Upper lobe of left lung (tissue), 4 donors: ENCODE data around the gene KCNMB1.

Source experiments
- CTCF ChIP-seq, 6 experiments: fragments of 450-650 bp in 4 of 6; fragments of 200-600 bp in 2 of 6; sonication (generic) in 2 of 6; IDR thresholded peaks; one replicate each; pipeline ENCODE4 v1.5.1; 2016 to 2019; ENCODE audit warnings: antibody characterized with exemption in 6 of 6
- POLR2A ChIP-seq, 4 donors: fragments of 450-650 bp; IDR thresholded peaks; one replicate each; pipeline ENCODE4 v1.5.1; 2016 to 2017; ENCODE audit warnings: antibody characterized with exemption in 4 of 4, mild to moderate bottlenecking in 2 of 4

DNA sequence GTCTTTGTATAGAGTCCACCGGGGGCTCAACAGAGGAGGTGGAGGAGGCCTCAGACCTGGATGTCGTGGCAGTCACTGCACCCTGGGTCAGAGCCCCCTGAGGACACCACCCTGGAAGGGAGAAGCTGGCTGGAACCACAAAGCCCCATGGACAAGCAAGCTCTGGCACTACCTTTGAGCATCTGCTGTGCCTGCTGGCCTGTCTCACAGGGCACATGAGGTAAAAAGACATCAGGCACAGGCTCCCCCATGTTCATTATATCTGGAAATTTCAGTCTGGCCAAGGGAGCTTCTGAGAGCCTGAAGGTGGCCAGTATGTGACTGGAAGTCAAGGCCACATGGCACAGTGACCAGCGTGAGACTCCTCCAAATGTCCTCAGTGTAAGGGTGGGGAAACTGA lies 22.9 kb downstream of the KCNMB1 start:
- TF ChIP-seq CTCF (IDR thresholded peaks at IDR 0.05) (no peak), POLR2A (IDR thresholded peaks at IDR 0.05) (no peak)
